Mesenchymal stem cell (in vitro differentiated cells and primary cell): ENCODE measurements around the gene FBP2.
"Not testable (repeated sequence)": the region's sequence is repeated elsewhere in the genome, so short reads cannot be mapped to it uniquely, and the experiment has no call there.

Experiments used
- DNase-seq: peaks from one replicate; pipeline ENCODE4 v3.0.0-alpha.2; 2013
- H2AFZ ChIP-seq: one replicate; pipeline ENCODE4 v1.6.1; 2013; ENCODE audit warnings: low read depth, mild to moderate bottlenecking, control low read depth, inconsistent platforms, low read length, moderate library complexity
- H2AK5ac ChIP-seq: 2 replicates; pipeline ENCODE4 v1.6.1; 2013; ENCODE audit warnings: low read length, moderate library complexity, mild to moderate bottlenecking, inconsistent platforms; ENCODE audit not compliant: severe bottlenecking
- H2BK120ac ChIP-seq: one replicate; pipeline ENCODE4 v1.6.1; 2013; ENCODE audit warnings: low read depth, mild to moderate bottlenecking, inconsistent platforms, low read length, moderate library complexity
- H2BK12ac ChIP-seq, 2 experiments: one replicate each; pipeline ENCODE4 v1.6.1; 2013; ENCODE audit warnings: inconsistent platforms in 2 of 2, low read length in 2 of 2, mild to moderate bottlenecking in 2 of 2, moderate library complexity in 2 of 2, control low read depth in 1 of 2
- H2BK15ac ChIP-seq: one replicate; pipeline ENCODE4 v1.6.1; 2013; ENCODE audit warnings: mild to moderate bottlenecking, low read depth, inconsistent platforms; ENCODE audit not compliant: poor library complexity, severe bottlenecking
- H2BK5ac ChIP-seq: 2 replicates; pipeline ENCODE4 v1.6.1; 2013; ENCODE audit warnings: low read depth, mild to moderate bottlenecking, low read length, control low read depth, inconsistent platforms; ENCODE audit not compliant: poor library complexity, severe bottlenecking
- H3K14ac ChIP-seq, 2 experiments: one replicate each; pipeline ENCODE4 v1.6.1; 2013; ENCODE audit warnings: inconsistent platforms in 2 of 2, low read length in 2 of 2, control low read depth in 1 of 2, mild to moderate bottlenecking in 1 of 2, moderate library complexity in 1 of 2
- H3K18ac ChIP-seq, 2 experiments: one replicate each; pipeline ENCODE4 v1.6.1; 2013; ENCODE audit warnings: inconsistent platforms in 2 of 2, low read length in 2 of 2, control low read depth in 1 of 2, low read depth in 1 of 2, mild to moderate bottlenecking in 1 of 2
- H3K23ac ChIP-seq, 2 experiments: one replicate each; pipeline ENCODE4 v1.6.1; 2013; ENCODE audit warnings: inconsistent platforms in 2 of 2, low read length in 2 of 2, mild to moderate bottlenecking in 2 of 2, moderate library complexity in 2 of 2, control low read depth in 1 of 2
- H3K27ac ChIP-seq: 2 replicates; pipeline ENCODE4 v1.5.1; 2013; ENCODE audit warnings: mild to moderate bottlenecking, moderate library complexity, low read length, control low read depth, inconsistent platforms; ENCODE audit not compliant: poor library complexity, severe bottlenecking
- H3K27me3 ChIP-seq, 2 experiments: 2 replicates each; pipeline versions ENCODE4 v1.6.1 to v1.7.0; 2013; ENCODE audit warnings: low read length in 2 of 2, mild to moderate bottlenecking in 2 of 2, moderate library complexity in 2 of 2, control low read depth in 1 of 2, inconsistent platforms in 1 of 2; ENCODE audit not compliant: control insufficient read depth in 1 of 2, insufficient read depth in 1 of 2
- H3K36me3 ChIP-seq, 2 experiments: 2 replicates each; pipeline versions ENCODE4 v1.6.1 to v1.7.0; 2013; ENCODE audit warnings: low read length in 2 of 2, control low read depth in 1 of 2, inconsistent platforms in 1 of 2, low read depth in 1 of 2, mild to moderate bottlenecking in 1 of 2; ENCODE audit not compliant: insufficient read depth in 2 of 2, control insufficient read depth in 1 of 2
- H3K4ac ChIP-seq, 2 experiments: one replicate each; pipeline ENCODE4 v1.6.1; 2013; ENCODE audit warnings: inconsistent platforms in 2 of 2, low read length in 2 of 2, mild to moderate bottlenecking in 2 of 2, moderate library complexity in 2 of 2, control low read depth in 1 of 2, low read depth in 1 of 2
- H3K4me1 ChIP-seq: 2 replicates; pipeline ENCODE4 v1.6.1; 2013; ENCODE audit warnings: low read depth, low read length, control low read depth; ENCODE audit not compliant: control insufficient read depth, insufficient read depth
- H3K4me2 ChIP-seq: 2 replicates; pipeline ENCODE4 v1.6.1; 2013; ENCODE audit warnings: low read length, mild to moderate bottlenecking, inconsistent platforms; ENCODE audit not compliant: poor library complexity, severe bottlenecking
- H3K4me3 ChIP-seq, 2 experiments: 2 replicates each; pipeline versions ENCODE4 v1.5.1 to v1.7.0; 2013; ENCODE audit warnings: low read length in 2 of 2, mild to moderate bottlenecking in 2 of 2, control low read depth in 1 of 2, low read depth in 1 of 2; ENCODE audit not compliant: insufficient read depth in 1 of 2
- H3K79me1 ChIP-seq: replicated peaks from 2 replicates; pipeline ENCODE4 v1.6.1; 2013; ENCODE audit warnings: mild to moderate bottlenecking, control low read depth, low read length, inconsistent platforms; ENCODE audit not compliant: poor library complexity, severe bottlenecking
- H3K9ac ChIP-seq: 2 replicates; pipeline ENCODE4 v1.7.0; 2013; ENCODE audit warnings: mild to moderate bottlenecking, low read length, moderate library complexity
- H3K9me3 ChIP-seq: 2 replicates; pipeline ENCODE4 v1.7.0; 2013; ENCODE audit warnings: mild to moderate bottlenecking, low read length; ENCODE audit not compliant: control insufficient read depth
- H4K8ac ChIP-seq: one replicate; pipeline ENCODE4 v1.6.1; 2013; ENCODE audit warnings: inconsistent platforms, mild to moderate bottlenecking, low read length, moderate library complexity
- H4K91ac ChIP-seq: one replicate; pipeline ENCODE4 v1.6.1; 2013; ENCODE audit warnings: mild to moderate bottlenecking, low read length, inconsistent platforms
- WGBS: methylation state at CpG from one replicate; pipeline ENCODE4 v1.1.7; 2013; ENCODE audit warnings: mixed read lengths; 5-methylcytosine and 5-hydroxymethylcytosine counted together

The FBP2 gene

GRCh38 chr9:94591876-94592275 lies 1.7 kb downstream of the FBP2 start:
- no peak overlapping the region for H3K23ac ChIP-seq
- peaks cover 2% of the 10 kb centered on the region for H3K4me1 ChIP-seq
- H3K4ac ChIP-seq, result no peak overlapping the region

GRCh38 chr9:94591046-94591545 lies 2.5 kb downstream of the FBP2 start:
- not testable (repeated sequence) for H2AK5ac ChIP-seq, H3K9ac ChIP-seq, H3K18ac ChIP-seq, H3K36me3 ChIP-seq, H3K4me3 ChIP-seq, H2BK15ac ChIP-seq, H2BK5ac ChIP-seq, H3K4me2 ChIP-seq, H3K4me1 ChIP-seq, H3K4ac ChIP-seq, H3K9me3 ChIP-seq, H2AFZ ChIP-seq, H2BK120ac ChIP-seq, H3K23ac ChIP-seq, H3K14ac ChIP-seq, H2BK12ac ChIP-seq, DNase-seq, H4K91ac ChIP-seq, H3K27ac ChIP-seq, H4K8ac ChIP-seq, H3K79me1 ChIP-seq
- peaks cover 14 to 17% of the 10 kb centered on the region in 2 experiments for H3K27me3 ChIP-seq
- WGBS, result 93% methylated on average over 24 of the region's 38 CpGs

More at GRCh38 chr9:94591876-94592275, 1.7 kb downstream of the FBP2 start:
- Histone ChIP-seq H3K36me3 (no peaks in the 10 kb centered on the region), H3K4me2 (no peak overlapping the region), H3K27me3 (peaks cover 14 to 17% of the 10 kb centered on the region in 2 experiments), H2AFZ (no peak overlapping the region), H4K91ac (no peak overlapping the region), H2BK15ac (no peak overlapping the region), H3K79me1 (no peaks in the 10 kb centered on the region), H3K27ac (no peak overlapping the region), H2BK12ac (no peak overlapping the region), H3K18ac (no peak overlapping the region), H3K9me3 (no peaks in the 10 kb centered on the region), H2BK120ac (no peak overlapping the region), H3K4me3 (no peak overlapping the region), H3K14ac (no peak overlapping the region), H2AK5ac (no peak overlapping the region), H2BK5ac (no peak overlapping the region), H3K9ac (no peak overlapping the region), H4K8ac (no peak overlapping the region)
- no peak for DNase-seq
- WGBS, result 91% methylated on average over 7 of the region's 8 CpGs

GRCh38 chr9:94588681-94589080 lies 4.9 kb downstream of the FBP2 start:
- Histone ChIP-seq H2BK15ac (no peak overlapping the region), H3K9me3 (no peaks in the 10 kb centered on the region), H4K91ac (no peak overlapping the region), H2BK12ac (no peak overlapping the region), H4K8ac (no peak overlapping the region), H2BK120ac (no peak overlapping the region), H2AFZ (no peak overlapping the region), H3K27me3 (peaks cover 5 to 15% of the 10 kb centered on the region in 2 experiments), H3K23ac (no peak overlapping the region), H3K14ac (no peak overlapping the region), H3K27ac (no peak overlapping the region), H3K4me2 (no peak overlapping the region), H3K4me1 (peaks cover 6% of the 10 kb centered on the region), H3K4me3 (no peak overlapping the region), H3K79me1 (no peaks in the 10 kb centered on the region), H3K4ac (no peak overlapping the region), H3K18ac (no peak overlapping the region), H2AK5ac (no peak overlapping the region), H2BK5ac (no peak overlapping the region), H3K9ac (no peak overlapping the region), H3K36me3 (no peaks in the 10 kb centered on the region)
- DNase-seq, result no peak
- 88% methylated on average over 9 of the region's 9 CpGs for WGBS

GRCh38 chr9:94586814-94587213 lies 6.8 kb downstream of the FBP2 start:
- no peak overlapping the region for H3K4ac ChIP-seq
- H2BK120ac ChIP-seq, result no peak overlapping the region
- H3K9me3 ChIP-seq, result no peaks in the 10 kb centered on the region
- peak overlapping the region; percentile 17 for H3K27ac ChIP-seq
- H3K4me1 ChIP-seq, result peaks cover 6% of the 10 kb centered on the region
- H4K91ac ChIP-seq, result no peak overlapping the region
- H3K23ac ChIP-seq, result no peak overlapping the region
- no peak overlapping the region for H4K8ac ChIP-seq
- no peak overlapping the region for H2BK5ac ChIP-seq
- peak overlapping the region in 1 of 2 experiments; percentile 61 for H3K4me3 ChIP-seq
- no peaks in the 10 kb centered on the region for H3K79me1 ChIP-seq
- H3K27me3 ChIP-seq, result peaks cover 0 to 6% of the 10 kb centered on the region in 2 experiments
- H2AK5ac ChIP-seq, result no peak overlapping the region
- no peaks in the 10 kb centered on the region for H3K36me3 ChIP-seq
- H3K4me2 ChIP-seq, result peak overlapping the region; percentile 29
- no peak overlapping the region for H2BK12ac ChIP-seq
- no peak overlapping the region for H2BK15ac ChIP-seq
- 73% methylated on average over 9 of the region's 9 CpGs for WGBS
- DNase-seq, result no peak
- H2AFZ ChIP-seq, result no peak overlapping the region
- H3K9ac ChIP-seq, result peak overlapping the region; percentile 54
- H3K18ac ChIP-seq, result no peak overlapping the region
- no peak overlapping the region for H3K14ac ChIP-seq
